Embryonic facial prominence (tissue), 1 donor: Measurements from ENCODE around the gene ECSCR.
A peak's percentile ranks its signal among the peaks of the same experiment; 100 is the strongest.
"Not testable (repeated sequence)": the region's sequence is repeated elsewhere in the genome, so short reads cannot be mapped to it uniquely, and the experiment has no call there.

Experiments used
- DNase-seq: peaks from one replicate; pipeline ENCODE4 v3.0.0-alpha.2; 2016; ENCODE audit errors: extremely low spot score

Gene ECSCR

GRCh38 chr5:139462586-139463276, at the start of gene ECSCR:
TSS of gene ECSCR (minus strand) at chr5:139462743. CDS start at chr5:139462670, 73 bp downstream.
- DNase-seq = no peak

- DNase-seq = not testable (repeated sequence)
Measured at GRCh38 chr5:139504722-139505121, 42.2 kb upstream of the ECSCR start.

GRCh38 chr5:139503879-139504278, 41.3 kb upstream of the ECSCR start:
- DNase-seq = not testable (repeated sequence)

- DNase-seq = not testable (repeated sequence)
Measured at GRCh38 chr5:139503036-139503817, 40.7 kb upstream of the ECSCR start.

GRCh38 chr5:139501381-139501780, 38.8 kb upstream of the ECSCR start:
- DNase-seq = no peak

GRCh38 chr5:139495638-139496435, 33.3 kb upstream of the ECSCR start:
- no peak for DNase-seq

GRCh38 chr5:139494832-139495231, 32.3 kb upstream of the ECSCR start:
- no peak for DNase-seq

- DNase-seq = no peak
Measured at GRCh38 chr5:139494256-139494655, 31.7 kb upstream of the ECSCR start.

- no peak for DNase-seq
Measured at GRCh38 chr5:139492700-139493192, 30.2 kb upstream of the ECSCR start.

- DNase-seq = no peak
Measured at GRCh38 chr5:139488260-139488659, 25.7 kb upstream of the ECSCR start.

- no peak for DNase-seq
Measured at GRCh38 chr5:139486201-139486600, 23.7 kb upstream of the ECSCR start.

GRCh38 chr5:139482890-139483208, 20.3 kb upstream of the ECSCR start:
- not testable (repeated sequence) for DNase-seq

- peak; percentile 80 for DNase-seq
Measured at GRCh38 chr5:139482050-139482889, 19.7 kb upstream of the ECSCR start, which contains the start of gene STING1. TSS of gene STING1 (minus strand) at chr5:139482758. CDS start at chr5:139481704, 1,054 bp downstream.

- DNase-seq = no peak
Measured at GRCh38 chr5:139481580-139482049, 19.1 kb upstream of the ECSCR start.

- no peak for DNase-seq
Measured at GRCh38 chr5:139481122-139481533, 18.6 kb upstream of the ECSCR start.

GRCh38 chr5:139479729-139480128, 17.2 kb upstream of the ECSCR start:
- not testable (repeated sequence) for DNase-seq

GRCh38 chr5:139478657-139479423, 16.3 kb upstream of the ECSCR start:
- not testable (repeated sequence) for DNase-seq

GRCh38 chr5:139475865-139476617, 13.5 kb upstream of the ECSCR start:
- DNase-seq = no peak
